HEK293 (cell line): ENCODE measurements around the gene IRF3.
A peak's percentile ranks its signal among the peaks of the same experiment; 100 is the strongest.

ENCODE experiments used
- EGR2 ChIP-seq: fragments of 450-650 bp; formaldehyde crosslinking; IDR thresholded peaks from 2 replicates; pipeline ENCODE4 v1.5.1; 2016; ENCODE audit warnings: low read depth, missing biosample characterization, missing genetic modification characterization
- GLI2 ChIP-seq: fragments of 450-650 bp; formaldehyde crosslinking; IDR thresholded peaks from 2 replicates; pipeline ENCODE4; 2017; ENCODE audit warnings: missing biosample characterization, missing genetic modification characterization, low read depth, borderline replicate concordance
- HIC1 ChIP-seq: fragments of 450-650 bp; formaldehyde crosslinking; IDR thresholded peaks from 2 replicates; pipeline ENCODE4 v1.5.1; 2016; ENCODE audit warnings: missing biosample characterization, missing genetic modification characterization
- KLF16 ChIP-seq: fragments of 450-650 bp; formaldehyde crosslinking; IDR thresholded peaks from 2 replicates; pipeline ENCODE4 v1.5.1; 2017; ENCODE audit warnings: missing biosample characterization, missing genetic modification characterization
- KLF8 ChIP-seq: fragments of 450-650 bp; formaldehyde crosslinking; IDR thresholded peaks from 2 replicates; pipeline ENCODE4 v1.5.1; 2016; ENCODE audit warnings: missing biosample characterization, missing genetic modification characterization
- PATZ1 ChIP-seq: fragments of 450-650 bp; formaldehyde crosslinking; IDR thresholded peaks from 2 replicates; pipeline ENCODE4 v1.5.1; 2016; ENCODE audit warnings: missing biosample characterization, missing genetic modification characterization
- SCRT2 ChIP-seq: fragments of 450-650 bp; formaldehyde crosslinking; IDR thresholded peaks from 2 replicates; pipeline ENCODE4 v1.5.1; 2016; ENCODE audit warnings: missing biosample characterization, missing genetic modification characterization
- SETDB1 ChIP-seq: IDR thresholded peaks from one replicate; pipeline ENCODE4 v1.6.1; 2017; ENCODE audit warnings: mild to moderate bottlenecking, low read length, moderate library complexity, mixed read lengths; ENCODE audit not compliant: insufficient read length
- SP7 ChIP-seq: fragments of 450-650 bp; formaldehyde crosslinking; IDR thresholded peaks from 2 replicates; pipeline ENCODE4 v1.5.1; 2016; ENCODE audit warnings: missing biosample characterization, missing genetic modification characterization
- ZBTB6 ChIP-seq: fragments of 450-650 bp; formaldehyde crosslinking; IDR thresholded peaks from 2 replicates; pipeline ENCODE4 v1.5.1; 2017; ENCODE audit warnings: missing biosample characterization, missing genetic modification characterization
- ZFP37 ChIP-seq: fragments of 450-650 bp; formaldehyde crosslinking; IDR thresholded peaks from 2 replicates; pipeline ENCODE4 v1.5.1; 2016; ENCODE audit warnings: missing biosample characterization, missing genetic modification characterization
- ZNF10 ChIP-seq: fragments of 450-650 bp; formaldehyde crosslinking; IDR thresholded peaks from 2 replicates; pipeline ENCODE4 v1.5.1; 2017; ENCODE audit warnings: missing biosample characterization, missing genetic modification characterization
- ZNF121 ChIP-seq: fragments of 450-650 bp; formaldehyde crosslinking; IDR thresholded peaks from 2 replicates; pipeline ENCODE4 v1.5.1; 2016; ENCODE audit warnings: missing biosample characterization, missing genetic modification characterization
- ZNF221 ChIP-seq: fragments of 450-650 bp; formaldehyde crosslinking; IDR thresholded peaks from 2 replicates; pipeline ENCODE4 v1.5.1; 2017; ENCODE audit warnings: missing biosample characterization, missing genetic modification characterization, borderline replicate concordance
- ZNF23 ChIP-seq: fragments of 450-650 bp; formaldehyde crosslinking; IDR thresholded peaks from 2 replicates; pipeline ENCODE4 v1.5.1; 2016; ENCODE audit warnings: missing biosample characterization, missing genetic modification characterization, borderline replicate concordance
- ZNF24 ChIP-seq: fragments of 450-650 bp; formaldehyde crosslinking; IDR thresholded peaks from 2 replicates; pipeline ENCODE4 v1.5.1; 2016; ENCODE audit warnings: missing biosample characterization, missing genetic modification characterization
- ZNF292 ChIP-seq: fragments of 450-650 bp; formaldehyde crosslinking; IDR thresholded peaks from 2 replicates; pipeline ENCODE4 v1.5.1; 2016; ENCODE audit warnings: low read depth, missing biosample characterization, missing genetic modification characterization, borderline replicate concordance
- ZNF391 ChIP-seq: fragments of 450-650 bp; formaldehyde crosslinking; IDR thresholded peaks from 2 replicates; pipeline ENCODE4 v1.5.1; 2016; ENCODE audit warnings: low read depth, missing biosample characterization, missing genetic modification characterization, borderline replicate concordance
- ZNF416 ChIP-seq: fragments of 450-650 bp; formaldehyde crosslinking; IDR thresholded peaks from 2 replicates; pipeline ENCODE4 v1.5.1; 2016; ENCODE audit warnings: missing biosample characterization, missing genetic modification characterization
- ZNF423 ChIP-seq: fragments of 450-650 bp; formaldehyde crosslinking; IDR thresholded peaks from 2 replicates; pipeline ENCODE4 v1.5.1; 2016; ENCODE audit warnings: missing biosample characterization, missing genetic modification characterization
- ZNF473 ChIP-seq: fragments of 450-650 bp; formaldehyde crosslinking; IDR thresholded peaks from 2 replicates; pipeline ENCODE4 v1.5.1; 2017; ENCODE audit warnings: missing biosample characterization, missing genetic modification characterization
- ZNF501 ChIP-seq: fragments of 450-650 bp; formaldehyde crosslinking; IDR thresholded peaks from 2 replicates; pipeline ENCODE4 v1.5.1; 2016; ENCODE audit warnings: missing biosample characterization, missing genetic modification characterization
- ZNF704 ChIP-seq: fragments of 450-650 bp; formaldehyde crosslinking; IDR thresholded peaks from 2 replicates; pipeline ENCODE4 v1.5.1; 2016; ENCODE audit warnings: missing biosample characterization, missing genetic modification characterization
- ZNF747 ChIP-seq: fragments of 450-650 bp; formaldehyde crosslinking; IDR thresholded peaks from 2 replicates; pipeline ENCODE4 v1.5.1; 2016; ENCODE audit warnings: missing biosample characterization, missing genetic modification characterization
- ZNF768 ChIP-seq: fragments of 450-650 bp; formaldehyde crosslinking; IDR thresholded peaks from 2 replicates; pipeline ENCODE4 v1.5.1; 2018; ENCODE audit warnings: missing biosample characterization, mild to moderate bottlenecking, missing genetic modification characterization
- ZSCAN16 ChIP-seq: fragments of 450-650 bp; formaldehyde crosslinking; IDR thresholded peaks from 2 replicates; pipeline ENCODE4 v1.5.1; 2016; ENCODE audit warnings: missing biosample characterization, missing genetic modification characterization
- ZSCAN23 ChIP-seq: fragments of 450-650 bp; formaldehyde crosslinking; IDR thresholded peaks from 2 replicates; pipeline ENCODE4 v1.5.1; 2016; ENCODE audit warnings: missing biosample characterization, missing genetic modification characterization
- TF ChIP-seq, protein P1 (sequence below): fragments of 450-650 bp; formaldehyde crosslinking; conservative IDR thresholded peaks from 2 replicates; pipeline ENCODE4 v1.5.1; 2016; ENCODE audit warnings: low read depth, missing biosample characterization, missing genetic modification characterization
- TF ChIP-seq, protein P2 (sequence below): fragments of 450-650 bp; formaldehyde crosslinking; IDR thresholded peaks from 2 replicates; pipeline ENCODE4 v1.5.1; 2016; ENCODE audit warnings: missing biosample characterization, missing genetic modification characterization

The IRF3 gene

DNA sequence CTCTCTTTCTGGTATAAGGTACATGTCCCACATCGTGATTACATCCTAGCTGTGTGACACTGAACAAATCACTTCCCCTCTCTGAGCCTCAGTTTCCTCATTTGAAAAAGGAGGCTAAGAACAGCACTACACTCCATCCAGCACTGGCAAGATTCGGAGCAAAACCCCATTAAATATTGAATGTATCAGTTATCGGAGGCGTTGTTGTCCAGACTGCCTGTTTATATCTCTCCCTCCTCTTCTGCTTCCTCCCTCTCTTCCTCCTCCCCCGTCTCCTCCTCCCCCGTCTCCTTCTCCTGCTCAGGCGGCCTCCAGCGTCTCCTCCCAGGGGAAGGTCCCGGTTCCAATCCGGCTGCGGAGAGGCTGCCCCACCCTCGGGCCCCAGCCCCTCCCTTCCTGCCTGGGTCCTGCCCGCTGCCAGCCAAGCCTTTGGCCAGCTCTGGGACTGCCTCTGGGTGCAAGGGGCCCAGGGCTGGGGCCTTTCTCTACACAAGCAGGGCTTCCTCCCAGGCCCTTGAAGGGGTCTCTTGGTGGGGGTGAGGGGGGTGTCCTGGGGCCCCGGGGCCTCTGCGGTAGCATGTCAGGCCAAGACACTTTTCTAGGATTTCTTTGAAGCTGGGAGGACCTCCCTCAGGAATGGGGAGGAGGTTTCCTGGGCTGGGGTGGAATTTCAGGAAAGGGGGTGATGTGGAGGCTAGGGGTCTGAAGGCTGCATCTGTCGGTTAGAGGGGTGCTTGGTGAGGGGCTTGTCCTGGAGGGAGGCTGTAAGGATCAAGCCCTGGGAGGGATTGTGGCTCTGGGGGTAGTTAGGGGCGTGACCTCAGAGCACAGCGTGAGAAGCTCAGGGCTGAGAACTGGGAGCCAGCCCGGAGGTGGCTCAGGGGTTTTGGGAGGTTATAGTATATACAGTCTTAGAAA is 27.6 kb downstream of the IRF3 start (continued):
- TF ChIP-seq SP7 (tag by site-specific recombination) (0 out of 2 replicates have a peak, but pooled peaks have one; percentile 41), ZNF221 (tag by site-specific recombination) (no peak), ZNF416 (tag by site-specific recombination) (no peak), HIC1 (tag by site-specific recombination) (0 out of 2 replicates have a peak, but pooled peaks have one; percentile 12), ZNF423 (tag by site-specific recombination) (peak; percentile 79), ZSCAN23 (no peak), ZNF501 (tag by site-specific recombination) (0 out of 2 replicates have a peak, but pooled peaks have one; percentile 42), PATZ1 (tag by site-specific recombination) (peak; percentile 66), ZNF391 (tag by site-specific recombination) (no peak), ZNF24 (tag by site-specific recombination) (no peak), KLF8 (tag by site-specific recombination) (no peak), ZBTB6 (peak; percentile 63; the same call in 1 of the 2 replicates), ZSCAN16 (tag by site-specific recombination) (no peak), KLF16 (tag by site-specific recombination) (no peak), ZFP37 (tag by site-specific recombination) (no peak), GLI2 (tag by site-specific recombination) (no peak), ZNF121 (tag by site-specific recombination) (no peak), ZNF10 (tag by site-specific recombination) (peak; percentile 99), ZNF747 (no peak), SETDB1 (no peak), ZNF768 (tag by site-specific recombination) (peak; percentile 93; the same call in 1 of the 2 replicates), EGR2 (peak; percentile 90), ZNF473 (tag by site-specific recombination) (no peak), ZNF292 (tag by site-specific recombination) (no peak), ZNF23 (tag by site-specific recombination) (no peak), ZNF704 (no peak), SCRT2 (tag by site-specific recombination) (no peak)
- TF ChIP-seq, protein P1, sequence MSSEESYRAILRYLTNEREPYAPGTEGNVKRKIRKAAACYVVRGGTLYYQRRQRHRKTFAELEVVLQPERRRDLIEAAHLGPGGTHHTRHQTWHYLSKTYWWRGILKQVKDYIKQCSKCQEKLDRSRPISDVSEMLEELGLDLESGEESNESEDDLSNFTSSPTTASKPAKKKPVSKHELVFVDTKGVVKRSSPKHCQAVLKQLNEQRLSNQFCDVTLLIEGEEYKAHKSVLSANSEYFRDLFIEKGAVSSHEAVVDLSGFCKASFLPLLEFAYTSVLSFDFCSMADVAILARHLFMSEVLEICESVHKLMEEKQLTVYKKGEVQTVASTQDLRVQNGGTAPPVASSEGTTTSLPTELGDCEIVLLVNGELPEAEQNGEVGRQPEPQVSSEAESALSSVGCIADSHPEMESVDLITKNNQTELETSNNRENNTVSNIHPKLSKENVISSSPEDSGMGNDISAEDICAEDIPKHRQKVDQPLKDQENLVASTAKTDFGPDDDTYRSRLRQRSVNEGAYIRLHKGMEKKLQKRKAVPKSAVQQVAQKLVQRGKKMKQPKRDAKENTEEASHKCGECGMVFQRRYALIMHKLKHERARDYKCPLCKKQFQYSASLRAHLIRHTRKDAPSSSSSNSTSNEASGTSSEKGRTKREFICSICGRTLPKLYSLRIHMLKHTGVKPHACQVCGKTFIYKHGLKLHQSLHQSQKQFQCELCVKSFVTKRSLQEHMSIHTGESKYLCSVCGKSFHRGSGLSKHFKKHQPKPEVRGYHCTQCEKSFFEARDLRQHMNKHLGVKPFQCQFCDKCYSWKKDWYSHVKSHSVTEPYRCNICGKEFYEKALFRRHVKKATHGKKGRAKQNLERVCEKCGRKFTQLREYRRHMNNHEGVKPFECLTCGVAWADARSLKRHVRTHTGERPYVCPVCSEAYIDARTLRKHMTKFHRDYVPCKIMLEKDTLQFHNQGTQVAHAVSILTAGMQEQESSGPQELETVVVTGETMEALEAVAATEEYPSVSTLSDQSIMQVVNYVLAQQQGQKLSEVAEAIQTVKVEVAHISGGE (tag by site-specific recombination) = no peak
- TF ChIP-seq, protein P2, sequence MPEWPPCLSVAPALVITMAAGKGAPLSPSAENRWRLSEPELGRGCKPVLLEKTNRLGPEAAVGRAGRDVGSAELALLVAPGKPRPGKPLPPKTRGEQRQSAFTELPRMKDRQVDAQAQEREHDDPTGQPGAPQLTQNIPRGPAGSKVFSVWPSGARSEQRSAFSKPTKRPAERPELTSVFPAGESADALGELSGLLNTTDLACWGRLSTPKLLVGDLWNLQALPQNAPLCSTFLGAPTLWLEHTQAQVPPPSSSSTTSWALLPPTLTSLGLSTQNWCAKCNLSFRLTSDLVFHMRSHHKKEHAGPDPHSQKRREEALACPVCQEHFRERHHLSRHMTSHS (tag by site-specific recombination) = no peak
